Activated CD8-positive, alpha-beta memory T cell treated with anti-CD3 and anti-CD28 coated beads, Interleukin-2, amount 10 ng/mL, durations not matched to agents 7 days and 5 days (primary cell): ENCODE measurements around the gene UNC13C. TPM values are rescaled to one million over a fixed set of nuclear protein-coding genes. Genes with fewer than 3 reads are reported as not detected.

Source experiments
- ATAC-seq: fragments of 150-1000 bp; cut with Tn5 transposase; one replicate; pipeline ENCODE4 v1.10.0; 2021; ENCODE audit warnings: moderate library complexity
- CTCF ChIA-PET: fragments of 350-600 bp; sonication (Branson Sonifier 250); formaldehyde crosslinking; loops from one replicate; lab custom pipeline; 2021; ENCODE audit warnings: antibody characterized with exemption; lab: Charles Lee
- DNase-seq: peaks from one replicate; pipeline ENCODE4 v3.0.0-alpha.2; 2020
- H3K27ac Mint-ChIP-seq: one replicate; pipeline ENCODE4 v1.8.0; 2021; ENCODE audit warnings: mild to moderate bottlenecking, mixed read lengths
- H3K27me3 Mint-ChIP-seq: one replicate; pipeline ENCODE4 v1.8.0; 2021; ENCODE audit warnings: mixed read lengths
- H3K36me3 Mint-ChIP-seq: one replicate; pipeline ENCODE4 v1.8.0; 2021; ENCODE audit warnings: mild to moderate bottlenecking, mixed read lengths
- H3K4me1 Mint-ChIP-seq: one replicate; pipeline ENCODE4 v1.8.0; 2021; ENCODE audit warnings: mixed read lengths
- H3K4me3 Mint-ChIP-seq: one replicate; pipeline ENCODE4 v1.8.0; 2021; ENCODE audit warnings: mild to moderate bottlenecking, moderate library complexity, mixed read lengths
- H3K9me3 Mint-ChIP-seq: one replicate; pipeline ENCODE4 v1.8.0; 2022; ENCODE audit warnings: low read depth, mixed read lengths
- total RNA-seq, 2 experiments: library from RNA; stranded (reverse); gene quantifications; one replicate each; pipeline ENCODE4 v1.2.3, GENCODE V29; 2021

Gene UNC13C
- total RNA-seq, 2 experiments from 2014 or later = not detected

DNA sequence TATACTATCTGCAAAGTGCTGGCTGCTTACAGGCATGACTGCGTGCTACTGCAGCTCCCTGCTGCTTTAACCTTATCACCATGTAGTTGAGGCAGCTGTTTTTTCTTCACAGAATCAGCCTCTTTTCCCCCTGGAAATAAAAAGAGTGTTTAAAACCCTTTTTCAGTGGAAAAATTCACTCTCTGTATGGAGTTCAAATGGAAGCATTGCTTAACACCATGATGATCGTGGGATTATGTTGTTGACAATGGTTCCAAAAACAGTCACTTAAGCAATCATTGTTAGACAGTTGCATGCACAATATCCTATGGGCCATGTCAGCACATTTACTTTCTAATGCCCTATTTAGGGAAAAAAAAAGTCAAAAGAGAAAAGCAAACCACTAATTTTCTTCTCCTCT is 536.4 kb downstream of the UNC13C start:
- Mint-ChIP-seq H3K27ac (no peak overlapping the region), H3K27me3 (no peaks in the 10 kb centered on the region), H3K4me1 (peaks cover 4% of the 10 kb centered on the region), H3K9me3 (no peaks in the 10 kb centered on the region), H3K36me3 (no peaks in the 10 kb centered on the region), H3K4me3 (no peak overlapping the region)
- no peak for ATAC-seq
- CTCF ChIA-PET = no interaction called here
- no peak for DNase-seq

DNA sequence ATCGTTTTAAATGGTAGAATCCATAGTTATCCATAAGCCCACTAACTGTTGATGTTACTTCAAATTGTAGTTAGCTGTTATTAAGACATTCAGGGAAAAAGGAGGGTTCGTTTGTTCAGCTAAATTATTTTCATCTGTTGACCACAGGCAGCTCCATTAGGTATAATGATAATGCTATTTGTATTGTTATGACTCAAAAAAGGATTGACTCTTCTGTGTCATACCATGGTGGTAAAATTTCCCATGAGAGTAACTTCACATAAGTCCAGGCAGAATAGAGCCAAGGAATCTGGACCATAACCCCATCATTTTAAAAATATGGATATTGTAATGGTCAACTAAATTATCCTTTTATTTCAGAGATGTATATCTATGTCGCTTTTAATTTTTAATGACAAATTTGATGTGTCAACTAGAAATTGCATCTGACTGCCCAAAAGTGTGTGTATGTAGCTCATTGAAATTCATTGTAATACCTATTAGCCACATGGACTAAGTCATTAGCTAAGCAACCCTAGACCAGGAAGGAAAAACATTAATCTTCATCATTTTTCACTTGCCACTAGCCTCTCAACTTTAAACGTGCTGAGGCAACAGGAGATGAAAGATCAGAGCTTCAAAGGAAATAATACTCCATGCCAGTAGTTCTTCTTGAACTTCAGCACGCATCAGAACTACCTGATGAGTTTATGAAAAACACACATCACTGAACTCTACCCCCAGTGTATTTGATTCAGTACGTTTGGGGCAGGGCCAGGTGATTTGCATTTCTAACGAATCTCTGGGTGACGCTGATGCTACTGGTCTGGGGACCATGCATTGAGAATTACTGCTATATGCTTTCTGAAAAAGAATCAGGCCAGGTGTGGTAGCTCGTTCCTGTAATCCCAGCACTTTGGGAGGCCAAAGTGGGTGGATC is 537.7 kb downstream of the UNC13C start:
- H3K9me3 Mint-ChIP-seq = no peaks in the 10 kb centered on the region
- no peak for DNase-seq
- H3K27ac Mint-ChIP-seq = no peak overlapping the region
- H3K36me3 Mint-ChIP-seq = no peaks in the 10 kb centered on the region
- CTCF ChIA-PET = no interaction called here
- H3K4me3 Mint-ChIP-seq = no peak overlapping the region
- peaks cover 9% of the 10 kb centered on the region for H3K4me1 Mint-ChIP-seq
- ATAC-seq = no peak
- no peaks in the 10 kb centered on the region for H3K27me3 Mint-ChIP-seq

DNA sequence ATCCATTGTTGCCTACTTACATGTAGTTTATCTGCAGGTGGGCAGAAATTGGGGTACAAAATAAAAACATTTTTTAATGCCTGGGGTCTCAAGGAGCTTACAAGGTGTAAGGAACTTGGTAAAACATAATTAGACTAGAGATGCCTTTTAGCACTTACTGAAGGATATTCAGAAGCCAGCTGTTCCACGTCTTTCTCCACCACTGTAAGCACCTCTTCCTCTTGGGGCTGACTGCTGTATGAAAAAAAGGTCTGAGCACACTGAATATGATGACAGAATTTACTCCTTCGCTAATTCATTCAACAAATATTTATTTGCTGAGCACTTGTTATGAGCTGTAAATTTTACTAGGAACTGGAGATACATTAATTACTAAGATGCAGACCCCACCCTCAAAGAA is 539.1 kb downstream of the UNC13C start:
- DNase-seq (no peak), ATAC-seq (no peak)
- no peak overlapping the region for H3K4me3 Mint-ChIP-seq
- no peaks in the 10 kb centered on the region for H3K27me3 Mint-ChIP-seq
- peaks cover 9% of the 10 kb centered on the region for H3K4me1 Mint-ChIP-seq
- CTCF ChIA-PET = no interaction called here
- H3K9me3 Mint-ChIP-seq = no peaks in the 10 kb centered on the region
- H3K36me3 Mint-ChIP-seq = no peaks in the 10 kb centered on the region
- no peak overlapping the region for H3K27ac Mint-ChIP-seq

DNA sequence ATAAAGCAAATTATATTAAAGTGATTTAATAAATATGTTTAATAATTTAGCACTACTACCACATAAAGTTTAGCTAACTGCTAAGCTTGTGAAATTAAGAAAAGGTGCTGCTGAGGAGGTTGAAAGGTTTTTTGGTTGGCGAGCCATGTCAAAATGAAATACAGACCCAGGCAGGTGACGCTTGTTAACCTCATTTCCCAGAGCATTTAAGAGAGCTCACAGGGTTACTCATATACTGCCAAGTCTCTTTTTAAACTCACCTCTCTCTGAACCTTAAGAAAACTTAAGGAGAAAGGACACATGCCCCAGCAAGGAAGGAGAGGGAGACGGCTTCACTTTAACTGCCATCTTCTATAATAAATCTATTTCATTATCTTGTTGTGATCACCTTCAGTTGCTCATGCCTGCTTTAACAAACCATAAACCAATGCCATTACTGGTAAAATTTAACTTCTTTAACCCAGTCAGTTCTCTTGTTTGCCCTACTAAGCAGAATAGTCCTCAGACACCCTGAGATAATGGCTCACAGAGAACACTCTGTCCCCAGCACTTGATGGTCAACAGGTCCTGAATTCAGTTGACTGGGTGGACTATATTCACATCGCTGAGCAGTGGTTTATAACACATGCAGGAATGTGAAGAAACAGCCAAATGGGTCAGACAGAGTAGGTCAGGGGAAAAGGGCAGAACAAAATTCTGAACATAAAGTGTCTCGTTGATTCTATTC is 540.1 kb downstream of the UNC13C start:
- Mint-ChIP-seq H3K27ac (no peak overlapping the region), H3K4me3 (no peak overlapping the region), H3K4me1 (peaks cover 9% of the 10 kb centered on the region), H3K36me3 (no peaks in the 10 kb centered on the region), H3K27me3 (no peaks in the 10 kb centered on the region), H3K9me3 (no peaks in the 10 kb centered on the region)
- no peak for ATAC-seq
- CTCF ChIA-PET = no interaction called here
- DNase-seq = no peak

DNA sequence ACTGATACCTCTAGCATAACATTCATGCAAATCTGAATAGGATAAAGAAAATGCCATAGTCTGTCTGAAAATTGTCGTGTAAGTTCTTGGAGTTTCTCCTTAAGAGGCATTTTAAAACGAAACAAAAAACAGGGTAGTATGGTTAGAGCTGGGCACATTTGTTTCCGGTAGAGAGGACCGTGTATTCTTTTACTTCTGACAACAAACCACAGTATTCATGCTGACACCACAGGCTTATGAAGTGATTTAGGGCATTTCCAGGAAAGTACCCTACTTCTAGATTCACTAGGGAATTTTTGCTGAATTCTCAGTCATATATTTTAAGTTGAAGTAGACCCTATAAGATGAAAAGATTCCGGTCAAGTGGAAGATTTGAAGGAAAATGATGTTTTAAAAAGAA is 541.3 kb downstream of the UNC13C start:
- no peak for ATAC-seq
- Mint-ChIP-seq H3K27ac (no peak overlapping the region), H3K4me3 (no peak overlapping the region), H3K27me3 (no peaks in the 10 kb centered on the region), H3K9me3 (no peaks in the 10 kb centered on the region), H3K4me1 (peaks cover 9% of the 10 kb centered on the region), H3K36me3 (no peaks in the 10 kb centered on the region)
- DNase-seq = no peak
- CTCF ChIA-PET = no interaction called here

DNA sequence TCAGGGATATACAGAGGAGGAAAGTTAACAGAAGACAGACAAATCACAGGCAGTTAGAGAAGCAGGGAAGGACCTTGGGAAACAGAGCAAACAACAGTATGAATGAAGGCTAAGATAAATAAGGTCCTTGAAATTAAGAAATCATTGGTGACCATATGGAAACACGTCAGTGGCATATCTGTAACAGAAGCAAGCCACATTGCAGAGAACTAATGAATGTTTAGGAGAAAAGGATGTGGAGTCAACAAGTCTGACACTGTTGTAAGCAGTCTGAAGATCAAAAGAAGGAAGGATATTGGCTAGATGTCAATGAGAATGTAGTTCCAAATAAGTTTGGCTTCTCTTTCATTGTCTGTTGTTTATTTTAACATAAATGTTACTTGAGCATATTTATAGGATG is 542.4 kb downstream of the UNC13C start:
- Mint-ChIP-seq H3K9me3 (no peaks in the 10 kb centered on the region), H3K27me3 (no peaks in the 10 kb centered on the region), H3K27ac (no peak overlapping the region), H3K4me1 (peaks cover 9% of the 10 kb centered on the region), H3K4me3 (no peak overlapping the region), H3K36me3 (no peaks in the 10 kb centered on the region)
- CTCF ChIA-PET = no interaction called here
- ATAC-seq (no peak), DNase-seq (no peak)

DNA sequence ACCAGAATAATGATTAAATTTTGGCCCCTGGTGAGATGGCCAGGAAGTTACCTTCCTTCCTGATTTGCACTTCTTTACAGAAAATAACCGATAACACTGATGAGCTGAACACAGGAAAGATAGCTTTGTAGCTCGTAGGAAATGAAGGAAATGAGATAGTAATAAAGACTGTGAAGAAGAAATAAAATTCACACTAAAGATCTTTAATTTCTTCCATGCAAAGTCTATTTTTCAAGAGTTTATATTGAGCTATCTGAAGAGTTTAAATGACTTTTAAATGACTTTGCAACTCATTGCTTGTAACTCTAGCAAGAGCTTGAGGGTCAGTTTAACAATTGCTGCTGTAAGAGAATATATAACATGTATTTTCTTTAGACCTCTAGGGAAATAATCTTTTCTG is 543.0 kb downstream of the UNC13C start:
- CTCF ChIA-PET = no interaction called here
- H3K4me3 Mint-ChIP-seq = no peak overlapping the region
- DNase-seq (no peak), ATAC-seq (no peak)
- H3K27ac Mint-ChIP-seq = no peak overlapping the region
- H3K27me3 Mint-ChIP-seq = no peaks in the 10 kb centered on the region
- H3K9me3 Mint-ChIP-seq = no peaks in the 10 kb centered on the region
- no peaks in the 10 kb centered on the region for H3K36me3 Mint-ChIP-seq
- peaks cover 9% of the 10 kb centered on the region for H3K4me1 Mint-ChIP-seq

DNA sequence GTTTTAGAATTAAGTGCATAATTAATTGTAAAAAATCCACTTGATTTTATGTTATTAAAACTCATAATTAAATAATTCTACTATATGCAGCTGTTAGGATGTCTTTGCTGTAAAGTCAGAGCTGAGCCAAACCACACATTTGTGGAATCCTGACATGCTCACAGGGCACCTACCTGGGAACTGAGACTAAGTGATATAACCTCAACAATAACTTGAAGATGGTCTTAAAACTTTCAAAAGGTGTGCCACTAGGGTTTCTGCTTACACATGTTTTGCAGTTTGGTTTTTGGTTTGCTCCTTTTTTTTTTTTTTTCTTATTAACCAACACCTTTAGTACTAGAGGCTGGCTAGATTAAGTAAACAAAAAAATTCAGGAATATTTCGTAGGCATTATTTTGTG is 549.8 kb downstream of the UNC13C start:
- Mint-ChIP-seq H3K27me3 (no peaks in the 10 kb centered on the region), H3K27ac (no peak overlapping the region)

DNA sequence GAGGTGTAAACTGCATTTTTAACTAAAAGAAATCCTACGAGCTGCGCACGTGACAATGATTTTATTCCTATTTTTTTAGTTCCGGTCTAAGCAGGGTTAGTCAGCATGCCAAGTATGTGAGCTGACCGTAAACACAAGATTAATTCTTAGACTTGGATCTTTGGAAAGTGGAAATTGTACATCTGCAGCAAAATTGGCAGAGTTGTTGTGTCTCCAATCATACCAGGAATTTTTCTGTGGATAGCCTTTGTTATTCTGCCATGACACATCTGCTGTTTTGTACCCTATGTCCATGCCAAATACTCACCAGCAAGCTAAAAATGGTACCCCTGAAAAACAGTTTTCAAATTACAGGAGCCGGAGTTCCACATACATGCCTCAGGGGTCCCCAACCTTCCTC is 562.5 kb downstream of the UNC13C start:
- H3K9me3 Mint-ChIP-seq = peaks cover 5% of the 10 kb centered on the region
- no peak overlapping the region for H3K27ac Mint-ChIP-seq
- no peaks in the 10 kb centered on the region for H3K27me3 Mint-ChIP-seq
- no peak for DNase-seq
- no peak for ATAC-seq
- no peak overlapping the region for H3K4me3 Mint-ChIP-seq
- CTCF ChIA-PET = no interaction called here
- H3K4me1 Mint-ChIP-seq = no peaks in the 10 kb centered on the region
- H3K36me3 Mint-ChIP-seq = no peaks in the 10 kb centered on the region

More for the DNA sequence above, 549.8 kb downstream of the UNC13C start:
- CTCF ChIA-PET = no interaction called here
- ATAC-seq (no peak), DNase-seq (no peak)
- Mint-ChIP-seq H3K4me1 (no peaks in the 10 kb centered on the region), H3K4me3 (no peak overlapping the region), H3K9me3 (no peaks in the 10 kb centered on the region), H3K36me3 (no peaks in the 10 kb centered on the region)

DNA sequence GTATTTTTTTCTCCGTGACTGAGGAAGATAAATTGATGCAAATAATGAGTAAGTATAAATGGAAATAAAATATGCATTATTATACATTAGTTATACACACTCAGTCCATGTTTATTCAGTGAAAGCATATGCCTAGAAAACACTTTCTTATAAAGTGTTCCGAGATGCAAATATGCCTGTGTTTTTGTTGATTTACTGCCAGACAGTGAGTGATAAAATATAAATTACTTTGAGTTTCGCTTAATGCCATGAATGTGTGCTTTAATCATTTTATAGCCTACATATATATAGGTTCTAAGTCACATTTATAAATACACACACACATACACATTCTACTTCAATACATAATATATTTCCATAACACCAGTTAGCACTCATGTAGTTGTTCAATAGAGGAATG is 569.2 kb downstream of the UNC13C start:
- no peaks in the 10 kb centered on the region for H3K27me3 Mint-ChIP-seq
- no peak overlapping the region for H3K4me3 Mint-ChIP-seq
- DNase-seq = no peak
- CTCF ChIA-PET = no interaction called here
- H3K4me1 Mint-ChIP-seq = no peaks in the 10 kb centered on the region
- H3K27ac Mint-ChIP-seq = no peak overlapping the region
- no peaks in the 10 kb centered on the region for H3K36me3 Mint-ChIP-seq
- no peak for ATAC-seq
- no peaks in the 10 kb centered on the region for H3K9me3 Mint-ChIP-seq

DNA sequence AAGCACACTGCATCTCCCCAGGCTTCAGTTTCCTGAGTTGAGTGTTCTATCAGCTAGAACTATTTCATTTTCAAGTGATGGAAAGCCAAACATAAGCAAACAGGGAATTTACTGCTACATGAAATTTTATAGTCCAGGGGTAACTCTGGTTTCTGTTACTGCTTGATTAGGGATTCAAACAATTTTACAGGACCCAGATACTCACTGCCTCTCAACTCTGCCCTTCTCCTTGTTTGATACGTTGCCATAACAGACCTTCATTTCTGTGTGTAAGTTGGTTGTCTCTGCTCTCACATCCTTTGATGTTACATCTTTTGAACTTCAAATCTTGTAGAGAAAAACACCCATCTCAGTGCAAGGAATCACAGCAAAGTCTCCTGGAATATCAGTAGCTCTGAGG is 572.7 kb downstream of the UNC13C start:
- Mint-ChIP-seq H3K27me3 (no peaks in the 10 kb centered on the region), H3K9me3 (no peaks in the 10 kb centered on the region), H3K27ac (no peak overlapping the region), H3K36me3 (no peaks in the 10 kb centered on the region), H3K4me1 (no peaks in the 10 kb centered on the region), H3K4me3 (no peak overlapping the region)
- CTCF ChIA-PET = no interaction called here
- no peak for ATAC-seq
- no peak for DNase-seq

DNA sequence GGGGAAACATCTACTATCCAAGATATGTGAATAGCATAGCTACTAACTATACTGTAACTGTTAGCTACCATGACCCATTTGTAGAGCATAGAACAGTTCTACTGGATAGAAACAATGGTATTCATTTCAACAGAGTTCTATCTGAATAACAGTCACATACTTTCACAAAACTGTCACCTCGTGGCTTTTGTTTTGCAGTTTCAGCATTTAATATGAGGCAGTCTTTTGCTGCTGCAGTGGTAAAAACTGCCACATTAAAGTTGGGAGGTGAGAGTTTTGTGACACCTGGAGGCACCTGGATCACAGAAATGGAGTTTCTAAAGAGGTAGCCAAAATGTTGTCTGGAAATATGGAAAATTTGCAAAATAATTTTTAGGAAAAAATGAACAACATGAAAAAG is 578.0 kb downstream of the UNC13C start:
- H3K9me3 Mint-ChIP-seq = no peaks in the 10 kb centered on the region
- H3K4me1 Mint-ChIP-seq = no peaks in the 10 kb centered on the region
- no peak overlapping the region for H3K4me3 Mint-ChIP-seq
- CTCF ChIA-PET = no interaction called here
- no peak overlapping the region for H3K27ac Mint-ChIP-seq
- no peak for DNase-seq
- no peak for ATAC-seq
- H3K27me3 Mint-ChIP-seq = no peaks in the 10 kb centered on the region
- H3K36me3 Mint-ChIP-seq = no peaks in the 10 kb centered on the region

DNA sequence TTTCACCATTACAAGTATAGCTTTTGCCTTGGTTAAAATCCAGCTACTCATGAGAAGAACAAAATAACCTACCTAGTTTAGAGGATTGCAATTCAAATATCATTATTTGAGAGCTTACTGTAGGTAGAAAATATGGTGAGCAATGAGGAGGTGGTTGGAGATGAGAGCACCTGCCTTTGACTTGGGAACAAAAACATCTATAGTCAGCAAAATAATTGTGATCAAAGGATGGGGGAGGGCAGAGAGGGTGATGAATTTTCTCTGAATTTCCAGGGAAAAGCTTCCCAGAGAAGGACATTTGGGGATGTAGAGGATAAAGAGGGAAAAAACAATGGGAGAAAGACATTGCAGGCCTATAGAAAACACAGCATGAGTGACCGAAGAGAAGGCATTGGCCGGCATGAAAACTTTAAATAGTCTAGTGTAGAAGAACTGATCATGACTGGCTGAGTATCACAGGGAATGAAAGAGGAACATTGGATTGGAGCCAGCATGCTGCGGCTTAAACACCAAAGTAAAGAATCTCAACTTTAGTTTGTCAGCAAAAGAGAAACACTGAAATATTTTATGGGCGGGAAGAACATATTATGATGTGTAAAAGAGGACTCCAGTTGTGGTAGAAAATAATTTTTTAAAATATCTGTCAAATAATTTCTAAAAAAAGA is 581.3 kb downstream of the UNC13C start:
- CTCF ChIA-PET = no interaction called here

DNA sequence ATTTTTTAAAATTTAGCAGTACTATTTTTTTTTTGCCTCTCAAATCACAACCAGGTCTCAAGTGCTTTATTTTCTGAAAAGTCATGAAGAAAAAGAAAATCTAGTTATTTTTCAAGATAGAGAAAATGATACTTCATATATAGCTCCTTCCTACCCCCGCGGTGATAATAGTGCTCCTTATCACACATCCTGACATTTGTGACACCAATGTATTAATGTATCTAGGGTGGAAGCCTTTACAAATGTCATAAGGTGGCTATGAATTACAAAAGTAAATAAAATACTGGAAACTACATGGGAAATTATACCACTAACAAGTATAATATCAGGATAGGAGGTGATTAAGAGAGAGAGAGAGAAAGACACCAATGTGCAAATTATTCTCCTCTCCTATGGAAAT is 582.2 kb downstream of the UNC13C start:
- Mint-ChIP-seq H3K4me1 (no peaks in the 10 kb centered on the region), H3K27ac (no peak overlapping the region), H3K9me3 (no peaks in the 10 kb centered on the region), H3K4me3 (no peak overlapping the region), H3K27me3 (no peaks in the 10 kb centered on the region), H3K36me3 (no peaks in the 10 kb centered on the region)
- DNase-seq (no peak), ATAC-seq (no peak)
- CTCF ChIA-PET = no interaction called here

More for the DNA sequence above, 581.3 kb downstream of the UNC13C start:
- no peaks in the 10 kb centered on the region for H3K4me1 Mint-ChIP-seq
- H3K4me3 Mint-ChIP-seq = no peak overlapping the region
- no peaks in the 10 kb centered on the region for H3K9me3 Mint-ChIP-seq
- H3K27me3 Mint-ChIP-seq = no peaks in the 10 kb centered on the region
- ATAC-seq (no peak), DNase-seq (no peak)
- H3K27ac Mint-ChIP-seq = no peak overlapping the region
- no peaks in the 10 kb centered on the region for H3K36me3 Mint-ChIP-seq
